HG03378 (cell line): ENCODE measurements around the gene VPS29.
"Not testable (repeated sequence)": the region's sequence is repeated elsewhere in the genome, so short reads cannot be mapped to it uniquely, and the experiment has no call there.

Experiments used
- ATAC-seq: cut with Tn5 transposase; IDR thresholded peaks from one replicate; pipeline ENCODE4 v1.9.1; 2021; ENCODE audit warnings: mild to moderate bottlenecking, moderate library complexity; ENCODE audit not compliant: unreplicated experiment

Gene VPS29

GRCh38 chr12:110501752-110502738 lies at the start of gene VPS29, which contains the start of gene RAD9B:
TSS of gene VPS29 (minus strand) at chr12:110502111. CDS start at chr12:110502051, 60 bp downstream.
TSS of gene RAD9B (plus strand) at chr12:110502331. CDS start at chr12:110502338, 7 bp downstream.
- peak; percentile 83 for ATAC-seq

GRCh38 chr12:110550981-110551380 lies 49.1 kb upstream of the VPS29 start:
- ATAC-seq, result no peak

- no peak for ATAC-seq
Measured at GRCh38 chr12:110549716-110550115, 47.8 kb upstream of the VPS29 start.

GRCh38 chr12:110548678-110549077 lies 46.8 kb upstream of the VPS29 start:
- no peak for ATAC-seq

- ATAC-seq, result no peak
Measured at GRCh38 chr12:110547090-110547489, 45.2 kb upstream of the VPS29 start.

GRCh38 chr12:110546339-110546738 lies 44.4 kb upstream of the VPS29 start:
- no peak for ATAC-seq

- ATAC-seq, result no peak
Measured at GRCh38 chr12:110545812-110546211, 43.9 kb upstream of the VPS29 start.

GRCh38 chr12:110545259-110545658 lies 43.3 kb upstream of the VPS29 start:
- not testable (repeated sequence) for ATAC-seq

GRCh38 chr12:110543965-110544364 lies 42.1 kb upstream of the VPS29 start:
- ATAC-seq, result no peak

GRCh38 chr12:110543252-110543959 lies 41.5 kb upstream of the VPS29 start:
- no peak for ATAC-seq

- ATAC-seq, result no peak
Measured at GRCh38 chr12:110540048-110540447, 38.1 kb upstream of the VPS29 start.

- ATAC-seq, result no peak
Measured at GRCh38 chr12:110538869-110539622, 37.1 kb upstream of the VPS29 start.

GRCh38 chr12:110537605-110538409 lies 35.9 kb upstream of the VPS29 start:
- ATAC-seq, result no peak

- no peak for ATAC-seq
Measured at GRCh38 chr12:110536834-110537604, 35.1 kb upstream of the VPS29 start.

- ATAC-seq, result no peak
Measured at GRCh38 chr12:110534811-110535210, 32.9 kb upstream of the VPS29 start.

GRCh38 chr12:110533607-110534006 lies 31.7 kb upstream of the VPS29 start:
- ATAC-seq, result no peak

GRCh38 chr12:110532644-110533043 lies 30.7 kb upstream of the VPS29 start:
- ATAC-seq, result no peak

GRCh38 chr12:110531741-110532333 lies 29.9 kb upstream of the VPS29 start:
- peak; percentile 82 for ATAC-seq

- no peak for ATAC-seq
Measured at GRCh38 chr12:110530511-110530910, 28.6 kb upstream of the VPS29 start.
